GM23338 (cell line): ENCODE data around the gene NLRC5. TPM values are rescaled to one million over a fixed set of nuclear protein-coding genes. Genes with fewer than 3 reads are reported as not detected.

Experiments
- ATAC-seq: fragments of 200-7000 bp; cut with Tn5 transposase; 3 replicates; pipeline ENCODE4 v1.9.1; 2020
- DNase-seq: peaks from one replicate; pipeline ENCODE4 v3.0.0-alpha.2; 2015; ENCODE audit warnings: low spot score
- H2AFZ ChIP-seq: fragments of 200-600 bp; sonication (generic); 2 replicates; pipeline ENCODE4 v1.8.0; 2016; ENCODE audit warnings: antibody characterized with exemption, mild to moderate bottlenecking, moderate library complexity
- H3F3A ChIP-seq: fragments of 200-600 bp; sonication (generic); replicated peaks from 2 replicates; pipeline ENCODE4 v1.8.0; 2017; ENCODE audit warnings: antibody characterized with exemption, mixed run types, low read depth
- H3K27ac ChIP-seq: fragments of 200-600 bp; sonication (generic); 2 replicates; pipeline ENCODE4 v1.6.1; 2016; ENCODE audit warnings: low read depth
- H3K27me3 ChIP-seq: fragments of 200-600 bp; sonication (generic); 2 replicates; pipeline ENCODE4 v1.8.0; 2016; ENCODE audit warnings: mild to moderate bottlenecking, mixed run types, moderate library complexity; ENCODE audit not compliant: insufficient read depth
- H3K36me3 ChIP-seq: fragments of 200-600 bp; sonication (generic); 2 replicates; pipeline ENCODE4 v1.8.0; 2016; ENCODE audit warnings: mild to moderate bottlenecking; ENCODE audit not compliant: insufficient read depth
- H3K4me1 ChIP-seq: fragments of 200-600 bp; sonication (generic); 2 replicates; pipeline ENCODE4 v1.8.0; 2016; ENCODE audit warnings: mild to moderate bottlenecking, moderate library complexity; ENCODE audit not compliant: insufficient read depth
- H3K4me2 ChIP-seq: fragments of 200-600 bp; sonication (generic); 2 replicates; pipeline ENCODE4 v1.7.1; 2017; ENCODE audit warnings: mixed run types
- H3K4me3 ChIP-seq: fragments of 200-600 bp; sonication (generic); 2 replicates; pipeline ENCODE4 v1.6.1; 2016; ENCODE audit warnings: mixed run types
- H3K79me2 ChIP-seq: fragments of 200-600 bp; sonication (generic); replicated peaks from 2 replicates; pipeline ENCODE4 v1.8.0; 2017; ENCODE audit warnings: mild to moderate bottlenecking; ENCODE audit not compliant: insufficient read depth
- H3K9me2 ChIP-seq: fragments of 200-600 bp; sonication (generic); 2 replicates; pipeline ENCODE4 v1.8.0; 2017; ENCODE audit not compliant: insufficient read depth
- H4K20me1 ChIP-seq: fragments of 200-600 bp; sonication (generic); replicated peaks from 2 replicates; pipeline ENCODE4 v1.8.0; 2017; ENCODE audit warnings: mild to moderate bottlenecking; ENCODE audit not compliant: insufficient read depth
- H3K27ac Mint-ChIP-seq: 2 replicates; pipeline ENCODE4 v1.8.0; 2020; ENCODE audit warnings: inconsistent platforms, mild to moderate bottlenecking, moderate library complexity, mixed read lengths
- H3K27me3 Mint-ChIP-seq: 3 replicates; pipeline ENCODE4 v1.8.0; 2022; ENCODE audit warnings: low read depth, mild to moderate bottlenecking, moderate library complexity, mixed read lengths, inconsistent platforms; ENCODE audit not compliant: insufficient read depth, poor library complexity
- H3K36me3 Mint-ChIP-seq: 3 replicates; pipeline ENCODE4 v1.8.0; 2021; ENCODE audit warnings: low read depth, mild to moderate bottlenecking, inconsistent platforms, moderate library complexity, mixed read lengths
- H3K4me1 Mint-ChIP-seq: 3 replicates; pipeline ENCODE4 v1.8.0; 2020; ENCODE audit warnings: mild to moderate bottlenecking, inconsistent platforms, mixed read lengths
- H3K4me3 Mint-ChIP-seq: 3 replicates; pipeline ENCODE4 v1.8.0; 2021; ENCODE audit warnings: moderate library complexity, mild to moderate bottlenecking, inconsistent platforms, mixed read lengths
- H3K9me3 Mint-ChIP-seq: 3 replicates; pipeline ENCODE4 v1.8.0; 2020; ENCODE audit warnings: moderate library complexity, mild to moderate bottlenecking, inconsistent platforms, mixed read lengths
- CREB1 ChIP-seq: fragments of 250-450 bp; sonication (Bioruptor Pico); IDR thresholded peaks from 2 replicates; pipeline ENCODE4 v1.5.0; 2020; ENCODE audit warnings: low read depth, mild to moderate bottlenecking, moderate library complexity
- EZH2 ChIP-seq: fragments of 200-600 bp; sonication (generic); IDR thresholded peaks from one replicate; pipeline ENCODE4 v1.8.0; 2017; ENCODE audit warnings: antibody characterized with exemption, mild to moderate bottlenecking, low read depth; ENCODE audit not compliant: unreplicated experiment
- EZH2phosphoT487 ChIP-seq: fragments of 200-600 bp; sonication (generic); IDR thresholded peaks from one replicate; pipeline ENCODE4 v1.8.1; 2018; ENCODE audit warnings: antibody characterized with exemption; ENCODE audit not compliant: unreplicated experiment
- JUNB ChIP-seq: IDR thresholded peaks from one replicate; pipeline ENCODE4 v1.6.1; 2016; ENCODE audit warnings: antibody characterized with exemption; ENCODE audit not compliant: unreplicated experiment
- NANOG ChIP-seq: IDR thresholded peaks from 2 replicates; pipeline ENCODE4 v1.6.1; 2016; ENCODE audit warnings: antibody characterized with exemption, borderline replicate concordance
- POLR2AphosphoS5 ChIP-seq: IDR thresholded peaks from 2 replicates; pipeline ENCODE4 v1.6.1; 2016; ENCODE audit warnings: antibody characterized with exemption, low read depth
- STAT1 ChIP-seq: IDR thresholded peaks from one replicate; pipeline ENCODE4 v1.6.1; 2016; ENCODE audit warnings: antibody characterized with exemption; ENCODE audit not compliant: unreplicated experiment
- ZNF114 ChIP-seq: fragments of 250-450 bp; sonication (Bioruptor Pico); IDR thresholded peaks from 2 replicates; pipeline ENCODE4 v1.5.0; 2020; ENCODE audit warnings: mild to moderate bottlenecking, moderate library complexity
- ZNF331 ChIP-seq: fragments of 250-450 bp; sonication (Bioruptor Pico); IDR thresholded peaks from 2 replicates; pipeline ENCODE4 v1.5.0; 2020; ENCODE audit warnings: low read depth, mild to moderate bottlenecking, moderate library complexity
- polyA plus RNA-seq: library from polyadenylated mRNA; unstranded; fragments of >200 nt; fragmentation: Nextera tagmentation; extraction: Ambion mirVana; gene quantifications from 2 replicates; pipeline ENCODE4 v1.2.1, GENCODE V29; 2016
- total RNA-seq: library from RNA; depleted of rRNA; stranded (reverse); fragments of >200 nt; shearing (Covaris generic); gene quantifications from 2 replicates; pipeline ENCODE4 v1.2.3, GENCODE V29; 2014
- TF ChIP-seq, protein P1 (sequence below), 2 experiments: fragments of 200-600 bp in 1 of 2; sonication (generic) in 1 of 2; conservative IDR thresholded peaks; 2 replicates each; pipeline versions ENCODE4 v1.5.1 to v1.6.1; 2016 to 2017; ENCODE audit warnings: antibody characterized with exemption in 2 of 2, low read depth in 2 of 2, mild to moderate bottlenecking in 2 of 2, moderate library complexity in 1 of 2
- TF ChIP-seq, protein P2 (sequence below): IDR thresholded peaks from 2 replicates; pipeline ENCODE4 v1.6.1; 2016; ENCODE audit warnings: antibody characterized with exemption
- TF ChIP-seq, protein P3 (sequence below): IDR thresholded peaks from one replicate; pipeline ENCODE4 v1.6.1; 2018; ENCODE audit warnings: antibody characterized with exemption; ENCODE audit not compliant: unreplicated experiment
- TF ChIP-seq, protein P4 (sequence below): fragments of 250-450 bp; sonication (Bioruptor Pico); IDR thresholded peaks from 2 replicates; pipeline ENCODE4 v1.5.0; 2020; ENCODE audit warnings: mild to moderate bottlenecking, moderate library complexity

NLRC5 gene
- total and polyA plus RNA-seq, 2 experiments from 2014 or later = 2.3 to 3.9 TPM

DNA sequence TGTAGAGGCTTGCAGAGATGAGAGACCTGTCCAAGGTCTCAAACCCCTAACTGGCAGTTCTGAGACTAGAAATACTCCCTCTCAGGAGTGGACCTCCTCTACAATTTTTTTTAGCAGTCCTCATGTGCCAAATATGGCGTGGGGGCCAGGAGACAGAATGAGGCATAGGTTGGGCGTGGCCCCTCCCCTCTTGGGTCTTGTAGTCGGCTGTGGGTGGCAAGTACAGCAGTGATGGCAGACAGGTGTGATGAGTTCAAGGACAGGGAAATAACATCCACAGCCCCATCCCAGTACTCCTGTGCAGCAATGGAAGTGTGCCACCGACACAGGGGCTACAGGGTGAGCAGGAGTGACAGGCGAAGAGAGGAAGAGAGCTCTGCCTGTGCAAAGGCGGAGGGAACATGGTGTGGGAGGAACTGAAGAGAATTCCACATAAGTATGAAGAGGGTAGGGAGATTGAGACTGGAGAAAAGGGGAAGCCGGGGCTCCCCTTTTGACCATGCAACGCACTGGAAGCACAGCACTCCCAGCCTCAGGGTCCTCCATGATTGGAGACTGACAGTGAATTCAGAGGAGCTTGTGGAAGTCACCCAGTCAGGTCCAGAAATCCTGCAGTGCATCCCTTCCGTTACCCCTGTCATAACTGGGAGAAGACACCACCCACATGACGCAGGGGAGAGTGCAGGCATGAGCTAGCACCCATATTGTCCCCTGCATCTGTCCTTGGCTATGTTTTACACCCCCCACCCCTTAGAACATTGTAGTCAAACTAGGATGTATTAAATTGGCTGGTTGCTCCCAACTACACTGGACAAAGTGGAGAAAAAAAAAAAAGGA lies 42.4 kb upstream of the NLRC5 start:
- Mint-ChIP-seq H3K4me3 (no peak overlapping the region), H3K4me1 (peaks cover 13% of the 10 kb centered on the region), H3K27me3 (peaks cover 14% of the 10 kb centered on the region), H3K9me3 (no peaks in the 10 kb centered on the region), H3K36me3 (peaks cover 32% of the 10 kb centered on the region), H3K27ac (peak overlapping the region; percentile 50; the same call in 1 of the 2 replicates)
- no peak for ATAC-seq
- H3K9me2 ChIP-seq = no peaks in the 10 kb centered on the region
- H4K20me1 ChIP-seq = peaks cover 5% of the 10 kb centered on the region; the same call in 1 of the 2 replicates
- H3K36me3 ChIP-seq = peaks cover 21% of the 10 kb centered on the region
- H3K4me3 ChIP-seq = no peak overlapping the region
- peak overlapping the region; percentile 63; the same call in 1 of the 2 replicates for H3K27ac ChIP-seq
- no peak overlapping the region for H2AFZ ChIP-seq
- H3K4me1 ChIP-seq = no peaks in the 10 kb centered on the region
- no peaks in the 10 kb centered on the region for H3K27me3 ChIP-seq
- no peaks in the 10 kb centered on the region for H3K79me2 ChIP-seq
- no peak overlapping the region for H3K4me2 ChIP-seq
- DNase-seq = no peak
- no peak for TF ChIP-seq ZNF331 (CRISPR knock-in tag)
- TF ChIP-seq, protein P1, sequence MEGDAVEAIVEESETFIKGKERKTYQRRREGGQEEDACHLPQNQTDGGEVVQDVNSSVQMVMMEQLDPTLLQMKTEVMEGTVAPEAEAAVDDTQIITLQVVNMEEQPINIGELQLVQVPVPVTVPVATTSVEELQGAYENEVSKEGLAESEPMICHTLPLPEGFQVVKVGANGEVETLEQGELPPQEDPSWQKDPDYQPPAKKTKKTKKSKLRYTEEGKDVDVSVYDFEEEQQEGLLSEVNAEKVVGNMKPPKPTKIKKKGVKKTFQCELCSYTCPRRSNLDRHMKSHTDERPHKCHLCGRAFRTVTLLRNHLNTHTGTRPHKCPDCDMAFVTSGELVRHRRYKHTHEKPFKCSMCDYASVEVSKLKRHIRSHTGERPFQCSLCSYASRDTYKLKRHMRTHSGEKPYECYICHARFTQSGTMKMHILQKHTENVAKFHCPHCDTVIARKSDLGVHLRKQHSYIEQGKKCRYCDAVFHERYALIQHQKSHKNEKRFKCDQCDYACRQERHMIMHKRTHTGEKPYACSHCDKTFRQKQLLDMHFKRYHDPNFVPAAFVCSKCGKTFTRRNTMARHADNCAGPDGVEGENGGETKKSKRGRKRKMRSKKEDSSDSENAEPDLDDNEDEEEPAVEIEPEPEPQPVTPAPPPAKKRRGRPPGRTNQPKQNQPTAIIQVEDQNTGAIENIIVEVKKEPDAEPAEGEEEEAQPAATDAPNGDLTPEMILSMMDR (conservative IDR thresholded peaks at IDR 0.05; ENCODE audit: low read depth in 2 of 2) = no peak
- no peak for TF ChIP-seq EZH2phosphoT487
- TF ChIP-seq, protein P2, sequence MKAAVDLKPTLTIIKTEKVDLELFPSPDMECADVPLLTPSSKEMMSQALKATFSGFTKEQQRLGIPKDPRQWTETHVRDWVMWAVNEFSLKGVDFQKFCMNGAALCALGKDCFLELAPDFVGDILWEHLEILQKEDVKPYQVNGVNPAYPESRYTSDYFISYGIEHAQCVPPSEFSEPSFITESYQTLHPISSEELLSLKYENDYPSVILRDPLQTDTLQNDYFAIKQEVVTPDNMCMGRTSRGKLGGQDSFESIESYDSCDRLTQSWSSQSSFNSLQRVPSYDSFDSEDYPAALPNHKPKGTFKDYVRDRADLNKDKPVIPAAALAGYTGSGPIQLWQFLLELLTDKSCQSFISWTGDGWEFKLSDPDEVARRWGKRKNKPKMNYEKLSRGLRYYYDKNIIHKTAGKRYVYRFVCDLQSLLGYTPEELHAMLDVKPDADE = no peak
- no peak for TF ChIP-seq POLR2AphosphoS5
- TF ChIP-seq, protein P3, sequence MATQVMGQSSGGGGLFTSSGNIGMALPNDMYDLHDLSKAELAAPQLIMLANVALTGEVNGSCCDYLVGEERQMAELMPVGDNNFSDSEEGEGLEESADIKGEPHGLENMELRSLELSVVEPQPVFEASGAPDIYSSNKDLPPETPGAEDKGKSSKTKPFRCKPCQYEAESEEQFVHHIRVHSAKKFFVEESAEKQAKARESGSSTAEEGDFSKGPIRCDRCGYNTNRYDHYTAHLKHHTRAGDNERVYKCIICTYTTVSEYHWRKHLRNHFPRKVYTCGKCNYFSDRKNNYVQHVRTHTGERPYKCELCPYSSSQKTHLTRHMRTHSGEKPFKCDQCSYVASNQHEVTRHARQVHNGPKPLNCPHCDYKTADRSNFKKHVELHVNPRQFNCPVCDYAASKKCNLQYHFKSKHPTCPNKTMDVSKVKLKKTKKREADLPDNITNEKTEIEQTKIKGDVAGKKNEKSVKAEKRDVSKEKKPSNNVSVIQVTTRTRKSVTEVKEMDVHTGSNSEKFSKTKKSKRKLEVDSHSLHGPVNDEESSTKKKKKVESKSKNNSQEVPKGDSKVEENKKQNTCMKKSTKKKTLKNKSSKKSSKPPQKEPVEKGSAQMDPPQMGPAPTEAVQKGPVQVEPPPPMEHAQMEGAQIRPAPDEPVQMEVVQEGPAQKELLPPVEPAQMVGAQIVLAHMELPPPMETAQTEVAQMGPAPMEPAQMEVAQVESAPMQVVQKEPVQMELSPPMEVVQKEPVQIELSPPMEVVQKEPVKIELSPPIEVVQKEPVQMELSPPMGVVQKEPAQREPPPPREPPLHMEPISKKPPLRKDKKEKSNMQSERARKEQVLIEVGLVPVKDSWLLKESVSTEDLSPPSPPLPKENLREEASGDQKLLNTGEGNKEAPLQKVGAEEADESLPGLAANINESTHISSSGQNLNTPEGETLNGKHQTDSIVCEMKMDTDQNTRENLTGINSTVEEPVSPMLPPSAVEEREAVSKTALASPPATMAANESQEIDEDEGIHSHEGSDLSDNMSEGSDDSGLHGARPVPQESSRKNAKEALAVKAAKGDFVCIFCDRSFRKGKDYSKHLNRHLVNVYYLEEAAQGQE = no peak
- no peak for TF ChIP-seq STAT1
- TF ChIP-seq JUNB = no peak
- TF ChIP-seq EZH2 = no peak
- TF ChIP-seq ZNF114 (CRISPR knock-in tag) = no peak
- no peak for TF ChIP-seq NANOG
- TF ChIP-seq CREB1 = no peak
- TF ChIP-seq, protein P4, sequence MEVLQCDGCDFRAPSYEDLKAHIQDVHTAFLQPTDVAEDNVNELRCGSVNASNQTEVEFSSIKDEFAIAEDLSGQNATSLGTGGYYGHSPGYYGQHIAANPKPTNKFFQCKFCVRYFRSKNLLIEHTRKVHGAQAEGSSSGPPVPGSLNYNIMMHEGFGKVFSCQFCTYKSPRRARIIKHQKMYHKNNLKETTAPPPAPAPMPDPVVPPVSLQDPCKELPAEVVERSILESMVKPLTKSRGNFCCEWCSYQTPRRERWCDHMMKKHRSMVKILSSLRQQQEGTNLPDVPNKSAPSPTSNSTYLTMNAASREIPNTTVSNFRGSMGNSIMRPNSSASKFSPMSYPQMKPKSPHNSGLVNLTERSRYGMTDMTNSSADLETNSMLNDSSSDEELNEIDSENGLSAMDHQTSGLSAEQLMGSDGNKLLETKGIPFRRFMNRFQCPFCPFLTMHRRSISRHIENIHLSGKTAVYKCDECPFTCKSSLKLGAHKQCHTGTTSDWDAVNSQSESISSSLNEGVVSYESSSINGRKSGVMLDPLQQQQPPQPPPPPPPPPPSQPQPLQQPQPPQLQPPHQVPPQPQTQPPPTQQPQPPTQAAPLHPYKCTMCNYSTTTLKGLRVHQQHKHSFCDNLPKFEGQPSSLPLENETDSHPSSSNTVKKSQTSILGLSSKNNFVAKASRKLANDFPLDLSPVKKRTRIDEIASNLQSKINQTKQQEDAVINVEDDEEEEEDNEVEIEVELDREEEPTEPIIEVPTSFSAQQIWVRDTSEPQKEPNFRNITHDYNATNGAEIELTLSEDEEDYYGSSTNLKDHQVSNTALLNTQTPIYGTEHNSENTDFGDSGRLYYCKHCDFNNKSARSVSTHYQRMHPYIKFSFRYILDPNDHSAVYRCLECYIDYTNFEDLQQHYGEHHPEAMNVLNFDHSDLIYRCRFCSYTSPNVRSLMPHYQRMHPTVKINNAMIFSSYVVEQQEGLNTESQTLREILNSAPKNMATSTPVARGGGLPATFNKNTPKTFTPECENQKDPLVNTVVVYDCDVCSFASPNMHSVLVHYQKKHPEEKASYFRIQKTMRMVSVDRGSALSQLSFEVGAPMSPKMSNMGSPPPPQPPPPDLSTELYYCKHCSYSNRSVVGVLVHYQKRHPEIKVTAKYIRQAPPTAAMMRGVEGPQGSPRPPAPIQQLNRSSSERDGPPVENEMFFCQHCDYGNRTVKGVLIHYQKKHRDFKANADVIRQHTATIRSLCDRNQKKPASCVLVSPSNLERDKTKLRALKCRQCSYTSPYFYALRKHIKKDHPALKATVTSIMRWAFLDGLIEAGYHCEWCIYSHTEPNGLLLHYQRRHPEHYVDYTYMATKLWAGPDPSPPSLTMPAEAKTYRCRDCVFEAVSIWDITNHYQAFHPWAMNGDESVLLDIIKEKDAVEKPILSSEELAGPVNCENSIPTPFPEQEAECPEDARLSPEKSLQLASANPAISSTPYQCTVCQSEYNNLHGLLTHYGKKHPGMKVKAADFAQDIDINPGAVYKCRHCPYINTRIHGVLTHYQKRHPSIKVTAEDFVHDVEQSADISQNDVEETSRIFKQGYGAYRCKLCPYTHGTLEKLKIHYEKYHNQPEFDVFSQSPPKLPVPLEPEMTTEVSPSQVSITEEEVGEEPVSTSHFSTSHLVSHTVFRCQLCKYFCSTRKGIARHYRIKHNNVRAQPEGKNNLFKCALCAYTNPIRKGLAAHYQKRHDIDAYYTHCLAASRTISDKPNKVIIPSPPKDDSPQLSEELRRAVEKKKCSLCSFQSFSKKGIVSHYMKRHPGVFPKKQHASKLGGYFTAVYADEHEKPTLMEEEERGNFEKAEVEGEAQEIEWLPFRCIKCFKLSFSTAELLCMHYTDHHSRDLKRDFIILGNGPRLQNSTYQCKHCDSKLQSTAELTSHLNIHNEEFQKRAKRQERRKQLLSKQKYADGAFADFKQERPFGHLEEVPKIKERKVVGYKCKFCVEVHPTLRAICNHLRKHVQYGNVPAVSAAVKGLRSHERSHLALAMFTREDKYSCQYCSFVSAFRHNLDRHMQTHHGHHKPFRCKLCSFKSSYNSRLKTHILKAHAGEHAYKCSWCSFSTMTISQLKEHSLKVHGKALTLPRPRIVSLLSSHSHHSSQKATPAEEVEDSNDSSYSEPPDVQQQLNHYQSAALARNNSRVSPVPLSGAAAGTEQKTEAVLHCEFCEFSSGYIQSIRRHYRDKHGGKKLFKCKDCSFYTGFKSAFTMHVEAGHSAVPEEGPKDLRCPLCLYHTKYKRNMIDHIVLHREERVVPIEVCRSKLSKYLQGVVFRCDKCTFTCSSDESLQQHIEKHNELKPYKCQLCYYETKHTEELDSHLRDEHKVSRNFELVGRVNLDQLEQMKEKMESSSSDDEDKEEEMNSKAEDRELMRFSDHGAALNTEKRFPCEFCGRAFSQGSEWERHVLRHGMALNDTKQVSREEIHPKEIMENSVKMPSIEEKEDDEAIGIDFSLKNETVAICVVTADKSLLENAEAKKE (CRISPR knock-in tag) = no peak
- no peaks in the 10 kb centered on the region for H3F3A ChIP-seq
